MG63 (cell line): Measurements from ENCODE around the gene TAF6. TPM values are rescaled to one million over a fixed set of nuclear protein-coding genes. Genes with fewer than 3 reads are reported as not detected.
A peak's percentile ranks its signal among the peaks of the same experiment; 100 is the strongest.

ENCODE experiments used
- DNase-seq: peaks from one replicate; pipeline ENCODE4 v3.0.0-alpha.2; 2020
- H3K27me3 ChIP-seq: fragments of 250-450 bp; sonication (Bioruptor Pico); 2 replicates; pipeline ENCODE4 v1.5.1; 2020; ENCODE audit warnings: mild to moderate bottlenecking, moderate library complexity
- H3K36me3 ChIP-seq: fragments of 250-450 bp; sonication (Bioruptor Pico); 2 replicates; pipeline ENCODE4 v1.5.1; 2020; ENCODE audit warnings: mild to moderate bottlenecking, moderate library complexity
- H3K4me3 ChIP-seq: fragments of 250-450 bp; sonication (Bioruptor Pico); 2 replicates; pipeline ENCODE4 v1.5.1; 2020; ENCODE audit warnings: mild to moderate bottlenecking, moderate library complexity
- H3K9me3 ChIP-seq: fragments of 250-450 bp; sonication (Bioruptor Pico); 2 replicates; pipeline ENCODE4 v1.5.1; 2020; ENCODE audit warnings: mild to moderate bottlenecking, moderate library complexity
- total RNA-seq: library from RNA; depleted of rRNA; stranded (reverse); fragments of >200 nt; shearing (Covaris generic); gene quantifications from 2 replicates; pipeline ENCODE4 v1.2.3, GENCODE V29; 2014; ENCODE audit warnings: low replicate concordance; rRNA removed

Gene TAF6
- 10.8 and 30.6 TPM in 2 replicates for total RNA-seq

- Histone ChIP-seq H3K36me3 (no peaks in the 10 kb centered on the region), H3K4me3 (peak within 1 kb of the TSS; percentile 78), H3K9me3 (no peaks in the 10 kb centered on the region), H3K27me3 (no peaks in the 10 kb centered on the region)
- peak; percentile 86 for DNase-seq
Observed at GRCh38 chr7:100119072-100119969, at the start of gene TAF6, which contains the start of gene CNPY4. TSS of gene TAF6 (minus strand) at chr7:100119358. CDS start at chr7:100114209, 5,149 bp downstream. TSS of gene CNPY4 (plus strand) at chr7:100119634. CDS start at chr7:100119745, 111 bp downstream.

- H3K27me3 ChIP-seq, result no peaks in the 10 kb centered on the region
- peak overlapping the region; percentile 22 for H3K4me3 ChIP-seq
- H3K36me3 ChIP-seq, result no peaks in the 10 kb centered on the region
- DNase-seq, result no peak
- H3K9me3 ChIP-seq, result no peaks in the 10 kb centered on the region
Observed at GRCh38 chr7:100167912-100168323, 48.8 kb upstream of the TAF6 start.

GRCh38 chr7:100166970-100167911 lies 48.1 kb upstream of the TAF6 start:
- Histone ChIP-seq H3K4me3 (no peak overlapping the region), H3K27me3 (no peaks in the 10 kb centered on the region), H3K36me3 (no peaks in the 10 kb centered on the region), H3K9me3 (no peaks in the 10 kb centered on the region)
- no peak for DNase-seq

GRCh38 chr7:100166317-100166940 lies 47.3 kb upstream of the TAF6 start:
- Histone ChIP-seq H3K9me3 (no peaks in the 10 kb centered on the region), H3K36me3 (no peaks in the 10 kb centered on the region), H3K4me3 (no peak overlapping the region), H3K27me3 (no peaks in the 10 kb centered on the region)
- no peak for DNase-seq

GRCh38 chr7:100163871-100164270 lies 44.7 kb upstream of the TAF6 start:
- H3K27me3 ChIP-seq, result no peaks in the 10 kb centered on the region
- no peaks in the 10 kb centered on the region for H3K9me3 ChIP-seq
- no peak for DNase-seq
- H3K4me3 ChIP-seq, result no peak overlapping the region
- H3K36me3 ChIP-seq, result no peaks in the 10 kb centered on the region

GRCh38 chr7:100163006-100163531 lies 43.9 kb upstream of the TAF6 start:
- DNase-seq, result no peak
- no peak overlapping the region for H3K4me3 ChIP-seq
- H3K9me3 ChIP-seq, result no peaks in the 10 kb centered on the region

GRCh38 chr7:100160067-100160466 lies 40.9 kb upstream of the TAF6 start:
- no peak overlapping the region for H3K4me3 ChIP-seq
- no peaks in the 10 kb centered on the region for H3K9me3 ChIP-seq
- no peaks in the 10 kb centered on the region for H3K27me3 ChIP-seq
- peaks cover 4% of the 10 kb centered on the region for H3K36me3 ChIP-seq
- DNase-seq, result no peak

More at GRCh38 chr7:100163006-100163531, 43.9 kb upstream of the TAF6 start:
- no peaks in the 10 kb centered on the region for H3K36me3 ChIP-seq
- H3K27me3 ChIP-seq, result no peaks in the 10 kb centered on the region

GRCh38 chr7:100159099-100159623 lies 40.0 kb upstream of the TAF6 start:
- no peak for DNase-seq
- no peaks in the 10 kb centered on the region for H3K9me3 ChIP-seq

GRCh38 chr7:100158229-100159098 lies 39.3 kb upstream of the TAF6 start, which contains the start of gene TRAPPC14:
TSS of gene TRAPPC14 (minus strand) at chr7:100158723. CDS start at chr7:100158499, 224 bp downstream.
- Histone ChIP-seq H3K27me3 (no peaks in the 10 kb centered on the region), H3K9me3 (no peaks in the 10 kb centered on the region), H3K36me3 (peaks cover 4% of the 10 kb centered on the region), H3K4me3 (peak within 1 kb of the TSS; percentile 57)
- DNase-seq, result peak; percentile 90

More at GRCh38 chr7:100159099-100159623, 40.0 kb upstream of the TAF6 start:
- H3K4me3 ChIP-seq, result peak overlapping the region; percentile 57
- H3K36me3 ChIP-seq, result peaks cover 4% of the 10 kb centered on the region
- no peaks in the 10 kb centered on the region for H3K27me3 ChIP-seq

- peak; percentile 45 for DNase-seq
- H3K36me3 ChIP-seq, result peaks cover 4% of the 10 kb centered on the region
- peak overlapping the region; percentile 57 for H3K4me3 ChIP-seq
- H3K9me3 ChIP-seq, result no peaks in the 10 kb centered on the region
- H3K27me3 ChIP-seq, result no peaks in the 10 kb centered on the region
Observed at GRCh38 chr7:100157334-100158228, 38.4 kb upstream of the TAF6 start.

GRCh38 chr7:100157069-100157333 lies 37.8 kb upstream of the TAF6 start:
- peaks cover 4% of the 10 kb centered on the region for H3K36me3 ChIP-seq
- H3K9me3 ChIP-seq, result no peaks in the 10 kb centered on the region
- no peak for DNase-seq
- no peak overlapping the region for H3K4me3 ChIP-seq
- no peaks in the 10 kb centered on the region for H3K27me3 ChIP-seq

GRCh38 chr7:100156331-100157068 lies 37.3 kb upstream of the TAF6 start:
- Histone ChIP-seq H3K9me3 (no peaks in the 10 kb centered on the region), H3K4me3 (no peak overlapping the region), H3K27me3 (no peaks in the 10 kb centered on the region), H3K36me3 (peaks cover 4% of the 10 kb centered on the region)
- DNase-seq, result no peak

GRCh38 chr7:100155553-100156317 lies 36.6 kb upstream of the TAF6 start:
- H3K9me3 ChIP-seq, result no peaks in the 10 kb centered on the region
- DNase-seq, result no peak
- H3K27me3 ChIP-seq, result no peaks in the 10 kb centered on the region
- H3K4me3 ChIP-seq, result no peak overlapping the region
- peaks cover 4% of the 10 kb centered on the region for H3K36me3 ChIP-seq
